DMS53 (cell line): ENCODE measurements around the gene PPP4R3B.
"Not testable (repeated sequence)": the region's sequence is repeated elsewhere in the genome, so short reads cannot be mapped to it uniquely, and the experiment has no call there.

Experiments used
- DNase-seq: peaks from one replicate; lab custom pipeline; 2025; lab: John Stamatoyannopoulos, UW

Gene PPP4R3B

GRCh38 chr2:55617175-55618024 is at the start of gene PPP4R3B:
PPP4R3B (minus strand) TSS chr2:55617622; CDS start chr2:55617285, 337 bp downstream.
- DNase-seq: peak; percentile 100

- DNase-seq: no peak
Measured at GRCh38 chr2:55653255-55653654, 35.8 kb upstream of the PPP4R3B start.

- DNase-seq: no peak
Measured at GRCh38 chr2:55649211-55649610, 31.8 kb upstream of the PPP4R3B start.

- no peak for DNase-seq
Measured at GRCh38 chr2:55636831-55637230, 19.4 kb upstream of the PPP4R3B start.

GRCh38 chr2:55628931-55629330 is 11.5 kb upstream of the PPP4R3B start:
- no peak for DNase-seq

- DNase-seq: no peak
Measured at GRCh38 chr2:55627915-55628314, 10.5 kb upstream of the PPP4R3B start.

GRCh38 chr2:55621802-55622201 is 4.4 kb upstream of the PPP4R3B start:
- DNase-seq: no peak

GRCh38 chr2:55620123-55620779 is 2.8 kb upstream of the PPP4R3B start:
- peak; percentile 43 for DNase-seq

- DNase-seq: peak; percentile 75
Measured at GRCh38 chr2:55618275-55619055, 1.0 kb upstream of the PPP4R3B start.

- DNase-seq: peak; percentile 67
Measured at GRCh38 chr2:55618025-55618274, 528 bp upstream of the PPP4R3B start.

GRCh38 chr2:55616551-55617174 is 759 bp downstream of the PPP4R3B start:
- DNase-seq: peak; percentile 92

GRCh38 chr2:55611997-55612396 is 5.4 kb downstream of the PPP4R3B start:
- DNase-seq: no peak

GRCh38 chr2:55610954-55611743 is 6.3 kb downstream of the PPP4R3B start:
- no peak for DNase-seq

- no peak for DNase-seq
Measured at GRCh38 chr2:55609938-55610578, 7.4 kb downstream of the PPP4R3B start.

GRCh38 chr2:55609193-55609794 is 8.1 kb downstream of the PPP4R3B start:
- DNase-seq: no peak

GRCh38 chr2:55607717-55608116 is 9.7 kb downstream of the PPP4R3B start:
- no peak for DNase-seq

- no peak for DNase-seq
Measured at GRCh38 chr2:55604027-55604565, 13.3 kb downstream of the PPP4R3B start.

GRCh38 chr2:55601849-55602248 is 15.6 kb downstream of the PPP4R3B start:
- DNase-seq: no peak

- no peak for DNase-seq
Measured at GRCh38 chr2:55598056-55598795, 19.2 kb downstream of the PPP4R3B start.

- DNase-seq: not testable (repeated sequence)
Measured at GRCh38 chr2:55596795-55597194, 20.6 kb downstream of the PPP4R3B start.
